Measurements from ENCODE around the gene TWSG1. TPM values are rescaled to one million over a fixed set of nuclear protein-coding genes. Genes with fewer than 3 reads are reported as not detected.
"Not testable (repeated sequence)": the region's sequence is repeated elsewhere in the genome, so short reads cannot be mapped to it uniquely, and the experiment has no call there.

Gene TWSG1
- total RNA-seq, 1 donor from 2014 or later, result 149 TPM

DNA sequence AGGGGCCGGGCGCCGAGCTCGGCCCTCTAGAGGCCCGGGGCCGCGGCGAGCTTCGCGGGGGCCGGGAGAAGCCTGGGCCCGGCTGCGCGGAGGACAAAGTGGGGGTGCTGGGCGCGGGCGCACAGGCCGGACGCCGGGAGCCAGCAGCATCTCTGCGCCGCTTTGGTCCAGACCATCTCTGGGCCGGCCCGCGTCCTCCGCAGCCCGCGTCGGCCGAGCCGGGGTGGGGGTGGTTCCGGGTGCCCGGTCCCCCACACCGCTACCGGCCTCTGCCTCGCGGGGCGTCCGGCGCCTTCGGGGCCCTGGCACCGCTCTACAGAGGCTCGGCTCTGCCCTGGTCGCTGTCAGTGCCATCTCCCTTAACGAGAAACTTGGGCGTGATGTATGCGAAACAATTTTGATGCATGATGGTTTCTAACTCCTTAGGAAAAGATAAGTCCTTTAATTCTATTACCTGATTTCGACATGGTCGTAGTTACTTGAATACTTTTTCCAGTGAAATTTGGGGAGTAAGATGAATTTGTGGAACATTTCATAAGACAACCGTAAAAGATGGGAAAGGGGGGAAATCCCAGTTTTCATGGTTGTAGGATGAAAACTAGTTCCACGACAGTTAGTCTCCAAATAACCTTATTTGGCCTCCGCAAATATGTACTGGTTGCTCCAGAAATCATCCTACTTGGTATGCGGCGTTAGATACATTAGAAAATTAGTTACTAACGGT lies 562 bp downstream of the TWSG1 start:
- DNase-seq (ENCODE audit: low spot score), result no peak

DNA sequence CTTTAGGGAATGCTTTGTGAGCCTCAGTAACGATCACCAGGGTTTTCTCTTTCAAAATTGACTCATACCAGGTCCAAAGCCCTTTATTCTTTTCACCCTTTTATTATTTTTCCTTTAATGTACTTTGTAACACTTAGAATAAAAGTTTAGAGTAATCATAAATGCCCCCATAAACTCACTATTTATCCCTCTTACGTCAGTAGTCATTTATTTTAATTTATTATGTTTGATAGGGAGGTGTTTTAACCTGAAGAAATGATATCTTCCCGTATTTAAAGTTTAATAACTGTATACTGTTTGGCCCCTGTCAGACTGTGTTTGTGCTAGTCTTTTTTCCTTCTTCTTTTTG lies 1.1 kb downstream of the TWSG1 start:
- DNase-seq (ENCODE audit: low spot score), result no peak

DNA sequence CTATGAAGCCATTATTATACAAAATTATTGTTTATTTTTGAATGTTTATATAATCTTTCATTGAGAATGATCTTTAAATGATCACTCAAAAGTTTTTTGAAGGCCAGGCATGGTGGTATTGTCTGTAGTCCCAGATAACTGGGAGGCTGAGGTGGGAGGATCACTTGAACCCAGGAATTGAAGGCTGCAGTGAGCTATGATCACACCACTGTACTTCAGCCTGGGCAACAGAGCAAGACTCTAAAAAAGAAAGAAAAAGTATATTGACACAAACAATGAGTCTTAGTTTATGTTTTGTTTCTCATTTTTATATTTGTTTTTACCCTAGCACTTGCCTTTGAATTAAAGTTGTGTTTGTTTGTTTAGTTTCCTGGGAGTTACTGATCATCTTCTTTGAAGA lies 2.3 kb downstream of the TWSG1 start:
- DNase-seq (ENCODE audit: low spot score), result no peak

DNA sequence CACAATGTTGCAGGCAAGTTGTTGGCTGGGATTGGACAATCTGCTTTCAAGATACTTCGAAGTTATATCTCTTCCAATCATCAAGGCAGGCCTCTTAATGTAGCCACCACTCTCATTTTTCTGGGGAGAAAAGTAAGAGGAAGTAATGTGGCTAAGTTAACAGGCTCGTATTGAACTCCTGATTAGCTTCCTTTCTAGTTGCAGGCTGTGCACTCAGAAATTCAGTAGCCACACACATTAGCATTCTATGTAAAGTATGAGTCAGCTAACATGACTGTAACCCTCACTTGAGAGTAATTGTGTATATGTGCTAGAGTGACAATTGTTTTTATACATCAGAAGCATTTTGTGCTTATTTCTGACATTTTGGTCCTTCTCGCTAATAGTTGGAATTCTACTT lies 3.3 kb downstream of the TWSG1 start:
- DNase-seq (ENCODE audit: low spot score), result no peak

GRCh38 chr18:9340472-9340871 lies 5.9 kb downstream of the TWSG1 start:
- DNase-seq (ENCODE audit: low spot score), result no peak

GRCh38 chr18:9343577-9343976 lies 9.0 kb downstream of the TWSG1 start:
- no peak for DNase-seq (ENCODE audit: low spot score)

DNA sequence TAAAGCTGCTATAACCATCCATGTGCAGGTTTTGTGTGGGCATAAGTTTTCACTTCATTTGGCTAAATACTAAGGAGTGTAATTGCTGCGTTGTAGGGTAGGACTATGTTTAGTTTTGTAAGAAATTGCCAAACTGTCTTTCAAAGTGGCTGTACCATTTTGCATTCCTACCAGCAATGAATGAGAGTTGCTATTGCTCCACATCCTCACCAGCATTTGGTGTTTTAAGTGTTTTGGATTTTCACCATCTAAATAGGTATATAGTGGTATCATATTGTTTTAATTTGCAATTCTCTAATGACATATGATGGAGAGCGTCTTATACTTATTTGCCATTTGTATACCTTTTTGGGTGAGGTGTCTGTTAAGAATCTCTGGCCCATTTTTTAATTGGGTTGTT lies 12.2 kb downstream of the TWSG1 start:
- no peak for DNase-seq (ENCODE audit: low spot score)

GRCh38 chr18:9348079-9348671 lies 13.6 kb downstream of the TWSG1 start:
- DNase-seq (ENCODE audit: low spot score), result no peak

DNA sequence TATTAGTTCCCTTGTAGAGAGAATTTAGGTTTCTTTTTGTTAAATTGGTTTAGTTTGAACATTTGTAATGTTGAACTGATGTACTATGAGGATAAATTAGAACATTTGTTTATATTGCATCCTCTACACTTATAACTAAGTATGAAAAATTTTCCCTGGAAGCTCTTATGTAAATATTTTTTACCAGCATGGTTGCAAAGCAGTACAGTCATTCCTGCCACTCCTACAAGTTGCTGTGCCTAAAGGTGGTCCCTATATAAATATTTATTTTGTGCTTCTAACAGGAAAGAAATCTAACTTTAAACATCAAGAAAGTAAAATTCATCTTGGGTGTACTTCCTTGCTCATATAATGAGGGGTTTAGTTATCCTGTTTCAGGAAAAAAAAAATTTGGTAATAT lies 14.2 kb downstream of the TWSG1 start:
- DNase-seq (ENCODE audit: low spot score), result no peak

- no peak for DNase-seq (ENCODE audit: low spot score)
These were observed 19.0 kb downstream of the TWSG1 start for GRCh38 chr18:9353596-9353995.

DNA sequence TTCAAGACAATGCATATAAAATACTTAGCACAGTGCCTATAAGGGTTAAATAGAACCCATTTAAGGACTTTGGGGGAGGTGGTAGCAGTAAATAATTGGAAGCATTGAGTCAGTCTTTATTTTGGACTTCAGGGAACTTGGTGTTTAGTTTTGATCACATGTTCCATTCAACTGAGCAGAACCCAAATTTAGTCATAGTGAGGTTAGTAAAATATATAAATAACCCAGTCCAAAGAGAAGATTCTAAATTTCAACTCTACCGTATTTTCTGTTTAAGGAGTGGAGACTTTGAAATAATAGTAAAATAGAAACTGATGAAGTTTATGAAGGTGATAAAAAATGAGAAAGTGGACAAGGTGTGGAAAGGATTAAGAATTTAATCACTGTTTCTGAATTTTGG lies 19.7 kb downstream of the TWSG1 start:
- no peak for DNase-seq (ENCODE audit: low spot score)

DNA sequence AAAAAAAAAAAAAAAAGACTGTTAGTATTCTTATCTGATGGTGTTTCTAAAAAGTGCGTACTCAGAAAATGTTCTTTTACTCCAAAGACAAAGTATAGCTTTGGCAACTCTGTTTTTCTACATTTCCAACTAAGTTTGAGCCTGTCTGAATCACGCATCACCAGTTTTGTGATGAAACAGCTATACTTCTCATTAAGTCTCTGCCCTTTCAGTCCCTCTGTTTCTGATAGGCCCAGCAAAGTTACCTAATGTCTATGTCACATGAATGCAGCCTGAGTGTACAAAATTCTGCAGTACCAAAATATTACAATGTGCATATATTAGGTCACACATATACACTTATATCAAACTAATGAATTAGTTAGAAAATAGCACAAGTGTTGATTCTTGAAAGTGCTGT lies 22.4 kb downstream of the TWSG1 start:
- no peak for DNase-seq (ENCODE audit: low spot score)

DNA sequence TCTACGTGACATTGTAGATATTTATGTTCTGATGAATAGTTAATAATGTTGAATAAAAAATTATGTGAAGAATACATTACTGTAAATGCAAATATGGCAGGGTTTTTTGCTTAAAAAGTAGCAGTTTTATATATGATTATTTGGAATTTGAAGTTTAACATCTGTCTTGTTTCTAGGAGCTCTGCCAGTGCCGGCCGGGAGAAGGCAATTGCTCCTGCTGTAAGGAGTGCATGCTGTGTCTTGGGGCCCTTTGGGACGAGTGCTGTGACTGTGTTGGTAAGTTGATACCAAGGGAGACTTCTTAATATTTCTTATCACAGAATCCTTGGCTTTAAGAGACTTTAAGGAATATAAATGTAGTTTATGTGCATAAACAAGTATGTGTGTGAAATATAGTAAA lies 25.2 kb downstream of the TWSG1 start:
- peak; percentile 43 for DNase-seq (ENCODE audit: low spot score)

DNA sequence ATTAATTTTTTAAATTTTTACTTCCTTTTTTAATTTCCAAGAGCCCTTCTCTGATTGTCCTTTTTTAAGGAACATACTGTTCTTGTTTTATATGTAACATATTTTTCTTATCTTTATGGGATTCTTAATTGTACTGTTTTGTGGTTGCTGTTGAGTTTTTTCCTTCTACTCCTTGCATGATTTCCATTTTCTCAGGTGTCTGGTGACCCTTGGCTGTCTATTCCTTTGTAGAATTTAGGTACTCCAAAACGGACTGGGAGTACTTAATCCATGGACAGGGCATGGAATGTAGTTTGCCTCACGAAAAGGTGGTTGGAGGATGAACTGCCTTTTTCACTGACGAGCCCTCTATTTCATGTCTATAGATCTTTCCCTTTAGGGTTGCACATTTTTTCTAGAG lies 26.6 kb downstream of the TWSG1 start:
- no peak for DNase-seq (ENCODE audit: low spot score)

DNA sequence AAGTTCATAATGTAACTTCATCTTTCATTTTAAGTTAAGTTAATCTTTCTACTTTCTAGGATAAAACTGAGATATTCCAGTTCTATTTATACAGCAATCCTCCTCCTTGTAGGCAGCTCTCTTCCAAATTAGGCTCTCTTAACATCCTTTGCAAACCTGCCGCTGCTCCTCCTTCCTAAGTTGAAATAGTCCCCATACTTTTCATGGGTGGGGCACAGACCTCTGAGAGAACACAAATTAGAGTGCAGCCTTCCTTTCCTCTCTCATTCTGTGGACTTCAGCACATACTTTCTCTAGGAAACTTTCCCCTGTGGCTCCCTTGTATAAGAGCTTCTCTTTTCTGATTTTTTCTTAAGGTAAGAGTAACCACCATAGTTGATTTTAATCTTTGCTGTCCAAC lies 28.3 kb downstream of the TWSG1 start:
- peak; percentile 74 for DNase-seq (ENCODE audit: low spot score)

GRCh38 chr18:9364242-9364641 lies 29.7 kb downstream of the TWSG1 start:
- DNase-seq (ENCODE audit: low spot score), result no peak

GRCh38 chr18:9365406-9365805 lies 30.8 kb downstream of the TWSG1 start:
- DNase-seq (ENCODE audit: low spot score), result no peak

DNA sequence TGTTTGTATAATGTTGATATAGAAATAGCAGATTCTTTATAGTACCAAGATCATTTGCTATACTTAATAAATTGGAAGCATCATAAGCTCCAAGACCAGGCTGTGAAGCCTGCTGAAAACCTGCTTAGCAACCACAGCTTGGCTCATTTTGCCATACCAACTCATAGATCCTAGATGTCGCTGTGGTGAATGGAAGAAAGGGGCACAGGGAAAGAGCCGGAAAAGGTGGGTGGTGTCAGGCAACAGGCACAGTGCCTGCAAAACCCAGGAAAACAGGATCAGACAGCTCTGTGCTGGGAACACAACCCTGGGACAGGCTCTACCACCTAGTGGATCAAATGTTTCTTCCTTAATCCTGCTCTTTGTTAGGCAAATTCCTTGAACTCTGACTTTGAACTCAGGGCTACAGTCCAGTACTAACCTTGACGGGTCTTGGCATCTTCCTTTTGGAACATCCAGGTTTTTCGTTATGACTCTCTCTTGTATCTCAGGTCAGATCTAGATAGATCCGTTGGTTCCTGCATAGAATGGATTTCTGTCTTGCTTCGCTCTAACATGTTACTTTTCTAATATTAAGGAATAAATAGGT lies 31.6 kb downstream of the TWSG1 start:
- DNase-seq (ENCODE audit: low spot score), result peak; percentile 67

GRCh38 chr18:9373254-9373653 lies 38.7 kb downstream of the TWSG1 start:
- DNase-seq (ENCODE audit: low spot score), result not testable (repeated sequence)

DNA sequence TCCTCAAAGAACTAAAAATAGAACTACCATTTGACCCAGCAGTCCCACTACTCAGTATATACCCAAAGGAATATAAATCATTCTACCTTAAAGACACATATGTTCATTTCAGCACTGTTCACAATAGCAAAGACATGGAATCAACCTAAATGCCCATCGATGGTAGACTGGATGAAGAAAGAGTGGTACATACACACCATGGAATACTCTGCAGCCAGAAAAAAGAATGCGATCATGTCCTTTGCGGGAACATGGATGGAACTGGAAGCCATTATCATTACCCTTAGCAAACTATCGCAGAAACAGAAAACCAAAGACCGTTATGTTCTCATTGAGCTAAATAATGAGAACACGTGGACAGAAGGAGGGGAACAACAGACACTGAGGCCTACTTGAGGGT lies 44.5 kb downstream of the TWSG1 start:
- DNase-seq (ENCODE audit: low spot score), result no peak

GRCh38 chr18:9380101-9380500 lies 45.5 kb downstream of the TWSG1 start:
- no peak for DNase-seq (ENCODE audit: low spot score)

DNA sequence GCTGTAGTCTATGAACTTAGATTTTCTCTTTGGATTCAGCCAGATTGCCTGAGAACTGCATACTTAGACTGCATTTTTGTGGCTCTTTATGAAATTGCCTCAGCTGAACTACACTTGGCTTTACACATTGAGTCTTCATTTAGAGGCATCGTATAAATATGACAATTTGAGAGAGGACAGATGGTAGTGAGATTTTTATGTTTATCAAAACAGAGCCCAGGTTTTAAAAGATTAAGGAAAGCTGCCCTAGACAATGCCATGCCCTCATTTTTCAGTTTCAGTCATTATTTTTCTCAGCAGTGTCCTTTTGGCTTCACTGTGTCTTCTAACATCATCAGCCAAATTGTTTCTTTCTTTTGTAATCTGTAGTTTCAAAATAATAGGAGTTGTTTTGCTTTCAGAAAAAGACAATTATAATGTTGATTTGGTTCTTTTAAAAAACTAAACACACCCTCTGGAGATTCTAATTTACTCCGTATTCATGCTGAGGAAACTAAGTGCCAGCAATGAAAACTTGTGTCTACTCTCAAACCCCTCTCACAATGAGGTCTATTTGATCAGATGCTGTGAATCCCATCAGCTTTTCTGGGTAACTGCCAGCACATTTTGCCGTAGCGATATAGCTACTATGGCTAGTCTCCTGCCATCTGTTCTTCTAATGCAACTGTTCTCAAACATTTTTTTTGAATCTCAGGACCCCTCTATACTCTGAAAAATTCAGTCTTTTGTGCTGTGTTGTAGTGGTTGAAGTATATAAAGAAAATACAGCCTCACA lies 46.2 kb downstream of the TWSG1 start:
- DNase-seq (ENCODE audit: low spot score), result peak; percentile 43

- no peak for DNase-seq (ENCODE audit: low spot score)
These were observed 52.3 kb downstream of the TWSG1 start for GRCh38 chr18:9386879-9387278.
